IMR-90 (cell line): ENCODE data around the gene TTC31. TPM values are rescaled to one million over a fixed set of nuclear protein-coding genes. Genes with fewer than 3 reads are reported as not detected.

ENCODE experiments used
- ATAC-seq: fragments of 200-7000 bp; cut with Tn5 transposase; 2 replicates; pipeline ENCODE4 v1.9.1; 2020; ENCODE audit warnings: low read depth, mild to moderate bottlenecking, moderate library complexity
- BruUV-seq: library from RNA; stranded (reverse); fragments of 400-500 nt; replicated peaks from 2 replicates; lab custom pipeline; 2021; lab: Mats Ljungman, UMichigan
- CTCF ChIA-PET: fragments of 300-600 bp; formaldehyde crosslinking; extraction: SDS; loops from one replicate; lab custom pipeline; 2021; ENCODE audit warnings: antibody characterized with exemption; lab: Yijun Ruan, JAX
- POLR2A ChIA-PET: fragments of 300-600 bp; sonication (Branson Sonifier 250); formaldehyde crosslinking; loops from one replicate; lab custom pipeline; 2022; ENCODE audit warnings: antibody characterized with exemption; ENCODE audit not compliant: unreplicated experiment; lab: Charles Lee
- DNase-seq: peaks from one replicate; pipeline ENCODE4 v3.0.0; 2013
- H2AFZ ChIP-seq: replicated peaks from 2 replicates; pipeline ENCODE3; 2013; ENCODE audit warnings: low read length, mild to moderate bottlenecking; ENCODE audit not compliant: poor library complexity
- H2AK5ac ChIP-seq: 2 replicates; pipeline ENCODE4 v1.6.1; 2013; ENCODE audit warnings: low read depth, low read length, inconsistent platforms
- H2AK9ac ChIP-seq: replicated peaks from 2 replicates; pipeline ENCODE3; 2013; ENCODE audit warnings: mild to moderate bottlenecking, low read depth, low read length, moderate library complexity; ENCODE audit not compliant: poor library complexity
- H2BK120ac ChIP-seq: 2 replicates; pipeline ENCODE4 v1.6.1; 2013; ENCODE audit warnings: low read depth, low read length, inconsistent platforms
- H2BK15ac ChIP-seq: 3 replicates; pipeline ENCODE4 v1.6.1; 2013; ENCODE audit warnings: low read depth, low read length, inconsistent platforms
- H2BK20ac ChIP-seq: 2 replicates; pipeline ENCODE4 v1.6.1; 2013; ENCODE audit warnings: low read depth, mild to moderate bottlenecking, inconsistent platforms, low read length, moderate library complexity
- H2BK5ac ChIP-seq: 2 replicates; pipeline ENCODE4 v1.6.1; 2013; ENCODE audit warnings: mild to moderate bottlenecking, low read depth, low read length, inconsistent platforms; ENCODE audit not compliant: poor library complexity, severe bottlenecking
- H3K14ac ChIP-seq: replicated peaks from 2 replicates; pipeline ENCODE4 v1.6.1; 2013; ENCODE audit warnings: low read depth, low read length, inconsistent platforms
- H3K18ac ChIP-seq: 2 replicates; pipeline ENCODE4 v1.6.1; 2013; ENCODE audit warnings: low read depth, low read length, control low read depth
- H3K23ac ChIP-seq: 2 replicates; pipeline ENCODE4 v1.6.1; 2013; ENCODE audit warnings: low read depth, low read length, inconsistent platforms
- H3K27ac ChIP-seq: 2 replicates; pipeline ENCODE4 v1.5.1; 2013; ENCODE audit warnings: mild to moderate bottlenecking, control low read depth, low read length; ENCODE audit not compliant: insufficient read depth
- H3K27me3 ChIP-seq: 2 replicates; pipeline ENCODE4 v1.6.1; 2013; ENCODE audit warnings: low read length; ENCODE audit not compliant: control insufficient read depth, insufficient read depth
- H3K36me3 ChIP-seq: 2 replicates; pipeline ENCODE4 v1.6.1; 2013; ENCODE audit warnings: low read length, mixed read lengths; ENCODE audit not compliant: control insufficient read depth, insufficient read depth
- H3K4ac ChIP-seq: 2 replicates; pipeline ENCODE4 v1.6.1; 2013; ENCODE audit warnings: low read depth, low read length, inconsistent platforms
- H3K4me1 ChIP-seq: 2 replicates; pipeline ENCODE4 v1.6.1; 2013; ENCODE audit warnings: low read length, mixed read lengths; ENCODE audit not compliant: control insufficient read depth, insufficient read depth
- H3K4me2 ChIP-seq: 2 replicates; pipeline ENCODE4 v1.6.1; 2013; ENCODE audit warnings: low read depth, mild to moderate bottlenecking, control low read depth, low read length, moderate library complexity
- H3K4me3 ChIP-seq: 2 replicates; pipeline ENCODE4 v1.5.1; 2013; ENCODE audit warnings: low read depth, mild to moderate bottlenecking, control low read depth, low read length, moderate library complexity; ENCODE audit not compliant: insufficient read depth
- H3K56ac ChIP-seq: 2 replicates; pipeline ENCODE4 v1.6.1; 2013; ENCODE audit warnings: low read length, inconsistent platforms; ENCODE audit not compliant: insufficient read depth; ENCODE audit errors: extremely low read depth
- H3K79me1 ChIP-seq, 2 experiments: 2 replicates each; pipeline ENCODE4 v1.6.1; 2013; ENCODE audit warnings: low read length in 2 of 2, inconsistent platforms in 1 of 2, low read depth in 1 of 2
- H3K9ac ChIP-seq: 2 replicates; pipeline ENCODE4 v1.6.1; 2013; ENCODE audit warnings: low read depth, low read length, control low read depth
- H3K9me1 ChIP-seq: 2 replicates; pipeline ENCODE4 v1.6.1; 2013; ENCODE audit warnings: low read length, inconsistent platforms; ENCODE audit not compliant: insufficient read depth
- H3K9me3 ChIP-seq: 2 replicates; pipeline ENCODE4 v1.6.1; 2013; ENCODE audit warnings: low read length; ENCODE audit not compliant: control insufficient read depth, insufficient read depth
- H4K20me1 ChIP-seq: 2 replicates; pipeline ENCODE4 v1.6.1; 2013; ENCODE audit warnings: low read length, inconsistent platforms; ENCODE audit not compliant: insufficient read depth
- H4K5ac ChIP-seq: 2 replicates; pipeline ENCODE4 v1.6.1; 2013; ENCODE audit warnings: mild to moderate bottlenecking, low read depth, low read length, control low read depth
- H4K8ac ChIP-seq, 2 experiments: 2 replicates each; pipeline ENCODE4 v1.6.1; 2013; ENCODE audit warnings: low read depth in 2 of 2, low read length in 2 of 2, control low read depth in 1 of 2, inconsistent platforms in 1 of 2
- H4K91ac ChIP-seq: 2 replicates; pipeline ENCODE4 v1.6.1; 2013; ENCODE audit warnings: low read depth, low read length, inconsistent platforms; ENCODE audit not compliant: insufficient read depth
- CEBPB ChIP-seq: IDR thresholded peaks from 2 replicates; pipeline ENCODE4 v1.6.1; 2012; ENCODE audit warnings: low read depth, low read length, improper control_type of control experiment
- CHD1 ChIP-seq: IDR thresholded peaks from 2 replicates; pipeline ENCODE4 v1.6.1; 2012; ENCODE audit warnings: low read depth, low read length, improper control_type of control experiment
- CTCF ChIP-seq: conservative IDR thresholded peaks from 2 replicates; pipeline ENCODE4 v1.5.1; 2012; ENCODE audit warnings: mild to moderate bottlenecking, low read depth, low read length, improper control_type of control experiment
- ELK1 ChIP-seq: fragments of 150-350 bp; IDR thresholded peaks from 2 replicates; pipeline ENCODE4 v1.6.1; 2016; ENCODE audit warnings: low read depth, mild to moderate bottlenecking, low read length, moderate library complexity, borderline replicate concordance
- MAFK ChIP-seq: IDR thresholded peaks from 2 replicates; pipeline ENCODE4 v1.6.1; 2012; ENCODE audit warnings: low read depth, low read length, improper control_type of control experiment
- MAZ ChIP-seq: IDR thresholded peaks from 2 replicates; pipeline ENCODE4 v1.6.1; 2012; ENCODE audit warnings: low read depth, mild to moderate bottlenecking, low read length, improper control_type of control experiment, moderate library complexity, borderline replicate concordance
- MXI1 ChIP-seq: IDR thresholded peaks from 2 replicates; pipeline ENCODE4 v1.6.1; 2012; ENCODE audit warnings: low read depth, mild to moderate bottlenecking, low read length, moderate library complexity, borderline replicate concordance
- NFE2L2 ChIP-seq: fragments of 150-350 bp; IDR thresholded peaks from 2 replicates; pipeline ENCODE4 v1.6.1; 2016; ENCODE audit warnings: low read depth, mild to moderate bottlenecking, low read length
- POLR2A ChIP-seq: IDR thresholded peaks from 2 replicates; pipeline ENCODE4 v1.6.1; 2012; ENCODE audit warnings: mild to moderate bottlenecking, low read depth, low read length
- RAD21 ChIP-seq: IDR thresholded peaks from 2 replicates; pipeline ENCODE4 v1.6.1; 2012; ENCODE audit warnings: low read length, improper control_type of control experiment
- RCOR1 ChIP-seq: IDR thresholded peaks from 2 replicates; pipeline ENCODE4 v1.6.1; 2012; ENCODE audit warnings: mild to moderate bottlenecking, low read length, improper control_type of control experiment; ENCODE audit not compliant: insufficient replicate concordance
- RFX5 ChIP-seq: IDR thresholded peaks from 2 replicates; pipeline ENCODE4 v1.8.0; 2012; ENCODE audit warnings: low read depth, mild to moderate bottlenecking, low read length, moderate library complexity
- SMC3 ChIP-seq: fragments of 150-350 bp; IDR thresholded peaks from 2 replicates; pipeline ENCODE4 v1.6.1; 2016; ENCODE audit warnings: low read depth, mild to moderate bottlenecking, antibody characterized with exemption, low read length, moderate library complexity
- WGBS, 2 experiments: methylation state at CpG; one replicate each; pipeline versions ENCODE4 v1.1.5 to v1.1.7; 2013; ENCODE audit warnings: missing lambda C conversion rate in 2 of 2; ENCODE audit not compliant: insufficient read length in 1 of 2; ENCODE audit errors: extremely low coverage in 2 of 2; 5-methylcytosine and 5-hydroxymethylcytosine counted together
- dilution Hi-C: fragments of 300-500 bp; cut with HindIII; formaldehyde crosslinking; loops from one replicate; pipeline ENCODE4 v1.14.3; 2018; ENCODE audit warnings: low sequenced_read_pairs; ENCODE audit not compliant: unreplicated experiment
- in situ Hi-C: fragments of 300-500 bp; cut with MboI; formaldehyde crosslinking; loops from 3 replicates; pipeline ENCODE4 v1.14.3; 2019; ENCODE audit warnings: low sequenced_read_pairs, inconsistent platforms, mixed read lengths
- intact Hi-C: fragments of 100-400 bp; cut with micrococcal nuclease; formaldehyde crosslinking; loops from 2 replicates; pipeline ENCODE4 v1.10.0; 2022
- polyA plus RNA-seq, 3 experiments: library from polyadenylated mRNA; depleted of rRNA; stranded (reverse); fragments of >200 nt; gene quantifications; 2 replicates each; pipeline ENCODE4 v1.2.3, GENCODE V29; 2012; ENCODE audit warnings: low replicate concordance in 1 of 3
- total RNA-seq: library from RNA; depleted of rRNA; stranded (reverse); fragments of >200 nt; gene quantifications from 2 replicates; pipeline ENCODE4 v1.2.3, GENCODE V29; 2012
- TF ChIP-seq, protein P1 (sequence below): fragments of 150-350 bp; IDR thresholded peaks from 2 replicates; pipeline ENCODE4 v1.6.1; 2017; ENCODE audit warnings: mild to moderate bottlenecking, antibody characterized with exemption, low read length, low read depth

TTC31 gene
- total and polyA plus RNA-seq, 2 of the 4 experiments (the other 2 are of a cell fraction): 6.3 to 18.8 TPM

DNA sequence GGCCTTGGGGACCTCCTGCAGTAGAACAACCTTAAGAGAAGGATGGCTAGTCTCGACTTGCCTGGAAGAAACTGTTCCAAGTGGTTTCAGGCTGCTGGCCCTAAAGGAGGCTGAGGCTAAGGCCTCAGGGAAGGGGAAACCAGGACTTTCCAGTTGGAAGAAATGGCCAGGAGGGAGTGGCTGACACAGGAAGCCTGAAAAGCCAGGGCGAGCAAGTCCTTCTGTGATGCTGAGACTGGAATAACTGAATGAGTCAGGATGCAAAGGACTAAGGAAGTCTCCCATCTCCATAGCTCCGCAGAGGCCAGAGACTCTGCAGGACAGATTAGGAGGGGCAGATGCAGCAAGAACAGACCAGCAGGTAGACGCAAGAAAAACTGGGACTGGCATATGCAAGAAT, 54.3 kb downstream of the TTC31 start:
- Histone ChIP-seq H2BK120ac (no peak overlapping the region), H2AFZ (no peak overlapping the region), H3K9me1 (no peaks in the 10 kb centered on the region), H3K23ac (no peak overlapping the region), H3K9ac (no peak overlapping the region), H3K56ac (no peak overlapping the region), H3K36me3 (peaks cover 31% of the 10 kb centered on the region), H3K4me1 (no peaks in the 10 kb centered on the region), H4K8ac (no peak overlapping the region), H3K18ac (no peak overlapping the region), H3K79me1 (peaks cover 0 to 5% of the 10 kb centered on the region in 2 experiments; a peak in 2 of 4 replicates), H2AK9ac (no peak overlapping the region), H2AK5ac (no peak overlapping the region), H4K20me1 (no peaks in the 10 kb centered on the region), H3K4me2 (no peak overlapping the region), H4K5ac (no peak overlapping the region), H3K9me3 (no peaks in the 10 kb centered on the region), H2BK20ac (no peak overlapping the region), H3K4me3 (no peak overlapping the region), H3K4ac (no peak overlapping the region), H3K14ac (no peak overlapping the region), H3K27me3 (no peaks in the 10 kb centered on the region), H2BK5ac (no peak overlapping the region), H2BK15ac (no peak overlapping the region), H3K27ac (no peak overlapping the region), H4K91ac (no peak overlapping the region)
- TF ChIP-seq RAD21 (no peak), MXI1 (no peak), ELK1 (no peak), CTCF (no peak), SMC3 (no peak), RFX5 (no peak), MAZ (no peak), CEBPB (no peak), RCOR1 (no peak), MAFK (no peak), NFE2L2 (no peak), CHD1 (no peak), POLR2A (no peak)
- TF ChIP-seq, protein P1, sequence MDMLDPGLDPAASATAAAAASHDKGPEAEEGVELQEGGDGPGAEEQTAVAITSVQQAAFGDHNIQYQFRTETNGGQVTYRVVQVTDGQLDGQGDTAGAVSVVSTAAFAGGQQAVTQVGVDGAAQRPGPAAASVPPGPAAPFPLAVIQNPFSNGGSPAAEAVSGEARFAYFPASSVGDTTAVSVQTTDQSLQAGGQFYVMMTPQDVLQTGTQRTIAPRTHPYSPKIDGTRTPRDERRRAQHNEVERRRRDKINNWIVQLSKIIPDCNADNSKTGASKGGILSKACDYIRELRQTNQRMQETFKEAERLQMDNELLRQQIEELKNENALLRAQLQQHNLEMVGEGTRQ: no peak
- ATAC-seq: no peak; the same call in 1 of the 2 replicates
- BruUV-seq: no TSS peak
- 94% methylated on average over 2 of the region's 4 CpGs; no CpG with 5 or more reads in 1 of the 2 experiments for WGBS, 2 experiments
- DNase-seq: no peak
- dilution Hi-C loops: no loop called here
- intact Hi-C loops: no loop called here
- ChIA-PET POLR2A (no interaction called here), CTCF (no interaction called here)
- in situ Hi-C loops: no loop called here
